Bronchial epithelial cell (primary cell): Measurements from ENCODE around the gene SATB1. TPM values are rescaled to one million over a fixed set of nuclear protein-coding genes. Genes with fewer than 3 reads are reported as not detected.

ENCODE experiments used
- DNase-seq: peaks from one replicate; pipeline ENCODE4 v3.0.0-alpha.2; 2010; ENCODE audit warnings: low read depth
- FAIRE-seq: peaks from 2 replicates; lab custom pipeline; 2011; peaks lifted over from hg19 to GRCh38; lab: Jason Lieb, UNC
- H3K27me3 ChIP-seq: 2 replicates; pipeline ENCODE4 v1.5.1; 2011; ENCODE audit warnings: low read length; ENCODE audit not compliant: control insufficient read depth, insufficient read depth
- H3K36me3 ChIP-seq: 2 replicates; pipeline ENCODE4 v1.5.1; 2011; ENCODE audit warnings: low read length; ENCODE audit not compliant: control insufficient read depth, insufficient read depth
- H3K4me3 ChIP-seq: 2 replicates; pipeline ENCODE4 v1.5.1; 2011; ENCODE audit warnings: mild to moderate bottlenecking, low read depth, low read length, control low read depth
- CTCF ChIP-seq: IDR thresholded peaks from 2 replicates; pipeline ENCODE4 v1.5.1; 2011; ENCODE audit warnings: mild to moderate bottlenecking, moderate library complexity, low read length, control low read depth, inconsistent platforms; ENCODE audit not compliant: insufficient read depth, severe bottlenecking
- total RNA-seq: library from RNA; depleted of rRNA; stranded (reverse); fragments of >200 nt; gene quantifications from 2 replicates; pipeline ENCODE4 v1.2.1, GENCODE V29; 2014

The SATB1 gene
- total RNA-seq, 1 donor from 2014 or later: 16.3 TPM

- H3K27me3 ChIP-seq: peaks cover 33% of the 10 kb centered on the region
- DNase-seq (no peak), FAIRE-seq (no peak)
- no peak overlapping the region for H3K4me3 ChIP-seq
- no peak for TF ChIP-seq CTCF
- H3K36me3 ChIP-seq: no peaks in the 10 kb centered on the region
Measured at GRCh38 chr3:18442756-18443664, 17.9 kb upstream of the SATB1 start.

- no peak for FAIRE-seq
- Histone ChIP-seq H3K27me3 (peaks cover 28% of the 10 kb centered on the region), H3K4me3 (no peak overlapping the region), H3K36me3 (no peaks in the 10 kb centered on the region)
- TF ChIP-seq CTCF: no peak
- no peak for DNase-seq
Measured at GRCh38 chr3:18441551-18441950, 16.4 kb upstream of the SATB1 start.

- Histone ChIP-seq H3K36me3 (no peaks in the 10 kb centered on the region), H3K4me3 (no peak overlapping the region), H3K27me3 (peaks cover 16% of the 10 kb centered on the region)
- FAIRE-seq (no peak), DNase-seq (peak; percentile 23)
- no peak for TF ChIP-seq CTCF
Measured at GRCh38 chr3:18440066-18440722, 15.1 kb upstream of the SATB1 start.

GRCh38 chr3:18439281-18439680 lies 14.1 kb upstream of the SATB1 start:
- Histone ChIP-seq H3K36me3 (no peaks in the 10 kb centered on the region), H3K27me3 (peaks cover 14% of the 10 kb centered on the region), H3K4me3 (no peak overlapping the region)
- TF ChIP-seq CTCF: no peak
- no peak for FAIRE-seq
- no peak for DNase-seq

- H3K4me3 ChIP-seq: no peak overlapping the region
- H3K27me3 ChIP-seq: peaks cover 7% of the 10 kb centered on the region
- no peak for TF ChIP-seq CTCF
- DNase-seq (no peak), FAIRE-seq (no peak)
- no peaks in the 10 kb centered on the region for H3K36me3 ChIP-seq
Measured at GRCh38 chr3:18438586-18438985, 13.4 kb upstream of the SATB1 start.
